HG03439 (cell line): Measurements from ENCODE around the gene PADI2.
"Not testable (repeated sequence)": the region's sequence is repeated elsewhere in the genome, so short reads cannot be mapped to it uniquely, and the experiment has no call there.

Experiments
- ATAC-seq: cut with Tn5 transposase; IDR thresholded peaks from one replicate; pipeline ENCODE4 v1.9.1; 2021; ENCODE audit warnings: mild to moderate bottlenecking, moderate library complexity; ENCODE audit not compliant: unreplicated experiment

The PADI2 gene

DNA sequence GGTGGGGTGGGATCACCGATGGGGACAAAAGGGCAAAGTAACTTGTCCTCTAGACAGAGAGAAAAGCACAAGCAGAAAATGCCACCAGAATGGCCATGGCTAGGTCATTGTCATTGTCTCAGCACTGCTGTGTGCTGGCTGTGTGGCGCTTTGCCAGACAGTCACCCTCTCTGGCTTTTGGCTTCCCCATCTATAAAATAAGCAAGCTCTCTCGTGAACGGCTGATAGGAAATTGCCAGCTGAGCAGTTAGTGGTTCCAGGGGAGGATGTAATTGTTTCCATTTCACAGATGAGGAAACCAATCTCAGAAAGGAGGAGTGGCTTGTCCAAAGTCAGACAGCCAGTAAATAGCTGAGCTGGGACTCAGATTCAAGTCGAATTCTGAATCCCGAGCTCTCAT is 32.5 kb downstream of the PADI2 start:
- ATAC-seq = no peak

GRCh38 chr1:17084787-17085186 is 34.5 kb downstream of the PADI2 start:
- no peak for ATAC-seq

GRCh38 chr1:17082761-17083160 is 36.5 kb downstream of the PADI2 start:
- ATAC-seq = no peak

GRCh38 chr1:17081439-17081838 is 37.8 kb downstream of the PADI2 start:
- no peak for ATAC-seq

- ATAC-seq = no peak
Measured at GRCh38 chr1:17080880-17081279, 38.4 kb downstream of the PADI2 start.

- ATAC-seq = no peak
Measured at GRCh38 chr1:17080085-17080759, 39.0 kb downstream of the PADI2 start.

DNA sequence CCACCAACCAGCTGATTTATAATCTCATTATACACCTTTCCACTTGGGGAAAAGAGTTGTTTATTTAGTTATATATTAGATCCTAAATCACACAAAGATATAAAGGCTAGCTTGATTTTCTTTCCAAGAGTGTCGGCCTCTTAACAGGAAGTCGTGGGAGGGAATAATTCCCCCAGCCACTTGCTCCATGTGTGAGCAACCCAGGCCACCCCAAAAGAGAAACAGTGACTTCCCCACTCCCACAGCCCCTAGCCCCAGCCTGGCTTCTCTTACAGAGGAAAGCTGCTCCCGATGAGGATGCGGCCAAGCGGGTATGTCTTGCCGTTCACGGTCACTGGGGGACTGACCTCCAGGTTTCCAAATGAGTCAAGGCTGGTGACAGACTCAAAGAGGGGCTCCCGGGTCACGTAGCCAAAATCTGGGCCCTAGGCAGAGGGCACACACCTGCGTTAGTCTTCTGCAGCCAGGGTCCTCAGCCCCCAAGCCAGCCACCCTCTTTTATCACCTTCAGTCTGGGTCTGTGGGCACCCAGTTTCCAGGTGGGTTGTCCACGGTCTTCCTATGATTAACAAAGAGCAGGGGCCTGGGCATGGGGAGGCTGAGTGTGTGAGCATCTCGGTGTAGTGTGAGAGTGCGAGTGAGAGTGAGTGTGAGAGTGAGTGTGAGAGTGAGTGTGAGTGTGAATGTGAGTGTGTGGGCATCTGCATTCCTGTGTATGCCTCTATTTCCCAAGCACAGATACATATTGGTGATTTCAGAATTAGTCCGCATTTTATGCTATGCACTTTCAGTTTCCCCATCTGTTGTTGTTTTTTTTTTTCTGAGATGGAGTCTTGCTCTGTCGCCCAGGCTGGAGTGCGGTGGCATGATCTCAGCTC is 40.0 kb downstream of the PADI2 start:
- no peak for ATAC-seq

- ATAC-seq = no peak
Measured at GRCh38 chr1:17075470-17076255, 43.6 kb downstream of the PADI2 start.

GRCh38 chr1:17071794-17072193 is 47.5 kb downstream of the PADI2 start:
- ATAC-seq = no peak

- no peak for ATAC-seq
Measured at GRCh38 chr1:17070163-17070525, 49.1 kb downstream of the PADI2 start.

DNA sequence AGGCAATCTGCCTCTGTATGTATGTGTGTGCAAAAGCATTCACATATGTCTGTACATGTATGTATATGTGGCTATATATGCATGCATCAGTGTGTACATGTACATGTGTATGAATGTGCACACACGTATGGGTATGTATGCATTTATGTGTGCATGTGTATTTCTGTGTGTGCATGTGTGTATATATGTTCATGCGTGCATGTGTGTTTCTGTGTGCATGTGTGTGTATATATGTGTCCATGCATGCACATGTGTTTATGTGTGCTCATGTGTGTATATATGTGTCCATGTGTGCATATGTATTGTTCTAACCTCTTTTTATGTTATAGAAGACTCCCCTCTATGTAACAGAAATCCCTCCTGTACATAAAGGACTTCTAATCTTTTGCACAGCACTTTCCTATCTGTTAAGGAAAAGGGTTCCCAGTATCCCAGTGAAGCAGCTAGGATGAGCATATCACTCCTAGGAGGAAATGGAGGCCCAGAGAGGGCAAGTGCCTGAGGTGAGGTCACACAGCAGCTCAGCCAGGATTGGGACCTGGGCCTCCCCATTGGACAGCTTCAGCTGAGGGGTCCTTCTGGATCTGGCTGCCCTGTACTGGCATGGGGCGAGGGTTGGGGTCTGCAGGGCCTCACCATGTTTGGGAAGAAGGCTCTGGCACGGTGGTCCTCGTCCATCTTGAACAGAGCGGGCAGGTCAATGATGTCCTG is 49.6 kb downstream of the PADI2 start:
- no peak for ATAC-seq

DNA sequence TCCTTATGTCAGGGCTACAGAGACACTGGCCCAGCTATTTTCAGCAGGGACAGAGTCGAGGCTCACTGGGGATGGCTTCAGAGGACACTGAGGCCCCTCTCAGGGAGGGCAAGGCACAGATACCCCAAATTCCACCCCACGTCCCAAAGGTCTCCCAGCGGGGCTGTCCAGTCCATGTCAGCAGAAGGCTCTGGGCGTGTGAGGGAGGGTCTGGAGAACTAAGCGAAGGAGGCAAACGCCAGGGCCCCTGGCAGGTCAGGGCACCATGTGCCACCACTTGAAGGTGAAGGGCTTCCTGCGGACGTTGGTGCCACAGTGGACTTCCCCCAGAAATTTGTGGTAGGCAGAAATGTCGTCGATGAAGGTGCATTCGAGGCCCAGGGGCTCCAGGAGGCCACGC is 50.5 kb downstream of the PADI2 start:
- no peak for ATAC-seq

DNA sequence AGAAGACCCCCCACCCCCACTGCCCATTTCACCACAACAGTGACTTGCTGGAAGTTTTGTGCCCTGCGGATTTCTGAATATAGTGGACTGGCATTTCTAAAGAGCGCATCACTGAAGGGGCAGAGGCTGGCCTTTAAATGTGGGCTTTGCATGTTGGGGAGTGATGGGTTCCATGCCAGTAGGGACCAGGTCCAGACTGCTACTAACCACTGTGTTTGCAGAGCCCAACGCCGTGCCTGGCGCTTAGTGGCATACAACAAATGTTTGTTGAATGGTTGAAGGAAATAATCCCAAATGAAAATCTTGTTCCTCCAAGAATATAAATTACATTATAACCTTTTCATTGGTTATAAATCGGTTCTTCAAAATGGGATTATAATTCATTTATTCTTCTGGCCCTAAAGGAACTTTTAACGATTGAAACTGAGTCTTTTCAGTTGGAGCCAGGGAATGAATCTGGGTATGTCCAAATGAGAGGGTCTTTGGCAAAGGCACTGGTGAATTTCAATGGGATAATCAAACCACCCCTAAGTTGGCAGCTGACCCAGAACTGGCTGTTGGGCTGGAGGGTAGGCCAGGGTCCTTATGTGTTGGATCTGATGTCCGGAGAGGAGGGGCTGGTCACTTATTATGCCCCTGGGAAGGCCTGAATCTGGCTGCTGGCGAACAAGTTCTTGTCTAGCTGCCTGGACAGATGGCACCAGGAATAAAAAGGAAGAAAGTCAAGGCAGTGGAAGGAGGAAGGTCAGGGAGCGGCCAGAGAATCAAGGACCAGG is 51.6 kb downstream of the PADI2 start:
- no peak for ATAC-seq

DNA sequence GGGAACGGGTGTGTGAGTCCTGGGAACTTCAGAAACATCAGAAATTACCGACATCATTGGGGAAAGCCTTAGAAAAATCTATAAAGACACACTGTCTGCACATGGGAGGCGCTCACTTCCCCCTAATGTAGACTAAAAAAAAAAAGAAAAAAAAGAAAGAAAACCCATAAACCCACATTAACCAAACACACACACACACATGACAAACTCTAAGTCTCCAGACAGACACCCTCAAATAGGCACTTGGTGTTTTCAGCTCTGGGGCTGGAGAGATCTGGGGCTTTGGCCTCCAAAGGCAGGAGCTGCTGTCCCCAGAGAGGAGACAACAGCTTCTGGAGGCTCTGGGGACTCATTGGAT is 52.2 kb downstream of the PADI2 start:
- no peak for ATAC-seq

DNA sequence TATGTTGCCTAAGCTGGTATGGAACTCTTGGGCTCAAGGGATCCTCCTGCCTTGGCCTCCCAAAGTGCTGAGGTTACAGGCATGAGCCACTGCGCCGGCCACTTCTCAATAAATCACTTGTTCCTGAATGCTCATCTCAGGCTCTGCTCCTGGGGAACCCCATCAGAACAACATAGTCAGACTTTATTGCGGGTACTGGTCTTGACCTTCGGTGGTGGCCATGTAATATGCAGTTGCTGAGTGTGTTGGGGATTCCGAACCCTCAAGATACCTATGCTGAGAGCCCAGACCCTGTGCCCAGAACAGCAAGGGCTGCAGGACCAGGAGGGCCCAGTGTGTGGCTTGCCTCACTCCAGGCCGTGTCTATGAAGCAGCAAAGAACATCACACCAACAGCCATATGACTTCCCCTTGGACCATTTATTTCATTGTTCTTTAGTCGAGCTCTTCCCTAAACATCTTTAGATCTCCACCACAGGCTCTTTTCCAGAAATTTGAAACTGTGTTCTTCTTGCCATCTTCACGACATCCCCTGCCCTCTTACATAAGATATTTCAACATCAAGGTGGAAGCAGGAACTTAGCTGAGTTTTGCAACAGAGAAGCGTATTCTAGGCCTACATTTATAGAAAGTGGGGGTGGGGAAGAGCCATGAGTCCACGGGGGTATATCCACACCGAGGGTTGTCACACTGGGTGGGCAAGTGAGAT is 52.7 kb downstream of the PADI2 start:
- no peak for ATAC-seq

DNA sequence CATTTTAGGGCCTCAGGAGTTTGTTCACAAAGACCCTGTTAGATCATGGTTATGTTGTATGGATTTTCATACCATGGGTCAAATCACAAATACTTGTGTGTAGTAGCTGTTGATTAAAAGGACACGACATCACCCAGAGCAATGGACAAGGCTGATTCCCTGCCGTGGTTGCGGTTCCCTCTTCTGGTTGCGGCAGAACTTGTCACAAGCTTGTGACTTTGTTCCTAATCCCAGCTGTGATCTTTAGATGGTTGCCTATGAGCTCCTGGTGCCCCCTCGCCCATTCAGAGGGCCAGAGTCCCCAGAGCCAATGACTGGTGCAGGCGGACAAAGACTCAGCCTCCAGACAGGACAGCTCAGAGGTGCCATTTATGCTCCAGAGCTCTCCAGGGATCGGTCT is 53.6 kb downstream of the PADI2 start:
- no peak for ATAC-seq

DNA sequence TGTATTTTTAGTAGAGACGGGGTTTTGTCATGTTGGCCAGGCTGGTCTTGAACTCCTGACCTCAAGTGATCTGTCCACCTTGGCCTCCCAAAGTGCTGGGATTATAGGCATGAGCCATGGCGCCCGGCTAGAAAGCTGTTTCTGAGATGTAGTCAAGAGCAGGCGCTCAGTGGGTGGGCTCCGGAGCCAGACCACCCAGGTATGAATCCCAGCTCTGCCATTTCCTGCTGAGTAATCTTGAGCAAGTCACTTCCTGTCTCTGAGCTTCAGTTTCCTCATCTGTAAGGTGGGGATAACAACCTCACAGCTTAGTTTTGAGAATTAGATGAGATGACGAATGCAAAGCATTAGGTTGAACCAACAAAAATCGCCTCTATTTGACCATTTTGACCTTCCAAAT is 56.5 kb downstream of the PADI2 start:
- ATAC-seq = not testable (repeated sequence)

DNA sequence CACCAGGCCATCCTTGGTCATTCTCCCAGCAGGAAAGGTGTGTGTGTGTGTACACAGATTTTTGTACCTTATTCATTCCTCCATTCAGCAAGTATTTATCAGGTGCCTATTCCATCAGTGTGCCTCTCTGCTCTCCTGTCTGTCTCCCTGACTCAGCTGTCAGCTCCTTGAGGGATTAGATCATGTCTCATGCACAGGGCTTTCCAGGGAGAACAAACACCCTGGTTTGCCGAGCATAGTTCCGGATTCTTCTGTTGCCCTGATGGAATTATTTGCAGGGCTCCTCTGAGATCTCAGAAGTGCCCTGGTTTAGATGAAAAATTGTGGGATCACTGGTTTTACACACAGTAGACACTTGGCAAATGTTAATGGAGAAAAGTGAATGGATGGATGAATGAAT is 57.4 kb downstream of the PADI2 start:
- ATAC-seq = no peak

GRCh38 chr1:17061486-17061885 is 57.8 kb downstream of the PADI2 start:
- no peak for ATAC-seq

DNA sequence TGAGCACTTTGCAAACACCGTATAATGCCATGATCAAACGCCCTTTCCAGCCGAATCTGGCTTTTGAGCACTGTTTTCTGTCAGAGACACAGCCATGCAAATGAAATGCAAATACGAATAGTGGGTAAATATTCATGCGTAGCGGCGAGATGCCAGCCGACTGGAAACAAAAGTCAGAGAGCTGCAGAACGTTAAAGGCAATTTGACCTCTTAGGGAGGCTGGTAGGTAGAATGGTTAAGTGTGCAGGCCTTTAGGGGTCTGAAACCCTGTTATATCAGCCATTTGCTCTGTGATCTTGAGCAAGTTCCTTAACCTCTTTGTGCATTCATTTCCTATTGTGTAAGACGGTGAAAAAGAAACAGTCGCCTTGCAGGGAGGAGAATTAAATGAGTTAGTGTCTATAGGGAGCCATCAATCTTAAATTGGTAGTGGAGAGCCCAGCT is 58.9 kb downstream of the PADI2 start:
- ATAC-seq = no peak
